HEK293 (cell line): Measurements from ENCODE around the gene PDPK1.

ENCODE experiments used
- CTCF ChIA-PET: fragments of 350-600 bp; formaldehyde crosslinking; extraction: SDS; loops from one replicate; lab custom pipeline; 2021; ENCODE audit warnings: antibody characterized with exemption; lab: Yijun Ruan, JAX
- POLR2A ChIA-PET: fragments of 300-600 bp; formaldehyde crosslinking; extraction: SDS; loops from one replicate; lab custom pipeline; 2020; ENCODE audit warnings: antibody characterized with exemption, inconsistent platforms; lab: Yijun Ruan, JAX
- H3K27ac ChIP-seq: fragments of 200-500 bp; sonication (Bioruptor generic); 2 replicates; pipeline ENCODE4 v1.5.1; 2014; ENCODE audit warnings: low read depth, low read length, control low read depth, inconsistent platforms; ENCODE audit errors: extremely low read depth
- H3K36me3 ChIP-seq, 2 experiments: fragments of 200-500 bp in 1 of 2; sonication (Bioruptor generic) in 1 of 2; 1 replicate in 1 of 2; 2 replicates in 1 of 2; pipeline ENCODE4 v1.5.1; 2014 to 2017; ENCODE audit warnings: inconsistent platforms in 2 of 2, low read length in 2 of 2; ENCODE audit not compliant: control insufficient read depth in 2 of 2, insufficient read depth in 1 of 2
- H3K4me1 ChIP-seq: fragments of 200-500 bp; sonication (Bioruptor generic); 2 replicates; pipeline ENCODE4 v1.5.1; 2014; ENCODE audit warnings: mild to moderate bottlenecking, low read length, inconsistent platforms; ENCODE audit not compliant: control insufficient read depth, insufficient read depth
- H3K4me3 ChIP-seq: 2 replicates; pipeline ENCODE4 v1.5.1; 2011; ENCODE audit warnings: low read depth, mild to moderate bottlenecking, control low read depth, low read length, moderate library complexity
- H3K9me3 ChIP-seq: fragments of 200-500 bp; sonication (Bioruptor generic); 2 replicates; pipeline ENCODE4 v1.5.1; 2014; ENCODE audit warnings: low read depth, low read length, inconsistent platforms; ENCODE audit not compliant: control insufficient read depth, insufficient read depth
- EGR2 ChIP-seq: fragments of 450-650 bp; formaldehyde crosslinking; IDR thresholded peaks from 2 replicates; pipeline ENCODE4 v1.5.1; 2016; ENCODE audit warnings: low read depth, missing biosample characterization, missing genetic modification characterization
- GLIS1 ChIP-seq: fragments of 450-650 bp; formaldehyde crosslinking; IDR thresholded peaks from 2 replicates; pipeline ENCODE4 v1.5.1; 2016; ENCODE audit warnings: missing biosample characterization, missing genetic modification characterization
- GLIS2 ChIP-seq: fragments of 450-650 bp; formaldehyde crosslinking; IDR thresholded peaks from 2 replicates; pipeline ENCODE4 v1.5.1; 2016; ENCODE audit warnings: missing biosample characterization, missing genetic modification characterization
- HIC1 ChIP-seq: fragments of 450-650 bp; formaldehyde crosslinking; IDR thresholded peaks from 2 replicates; pipeline ENCODE4 v1.5.1; 2016; ENCODE audit warnings: missing biosample characterization, missing genetic modification characterization
- ZFHX2 ChIP-seq: fragments of 450-650 bp; formaldehyde crosslinking; conservative IDR thresholded peaks from 2 replicates; pipeline ENCODE4 v1.5.1; 2016; ENCODE audit warnings: missing biosample characterization, missing genetic modification characterization
- ZIC2 ChIP-seq: fragments of 450-650 bp; formaldehyde crosslinking; IDR thresholded peaks from 2 replicates; pipeline ENCODE4 v1.5.1; 2016; ENCODE audit warnings: missing biosample characterization, missing genetic modification characterization
- ZNF140 ChIP-seq: fragments of 450-650 bp; formaldehyde crosslinking; IDR thresholded peaks from 2 replicates; pipeline ENCODE4 v1.5.1; 2016; ENCODE audit warnings: missing biosample characterization, missing genetic modification characterization
- ZNF341 ChIP-seq: fragments of 450-650 bp; formaldehyde crosslinking; IDR thresholded peaks from 2 replicates; pipeline ENCODE4; 2016; ENCODE audit warnings: low read depth, missing biosample characterization, missing genetic modification characterization
- ZNF391 ChIP-seq: fragments of 450-650 bp; formaldehyde crosslinking; IDR thresholded peaks from 2 replicates; pipeline ENCODE4 v1.5.1; 2016; ENCODE audit warnings: low read depth, missing biosample characterization, missing genetic modification characterization, borderline replicate concordance
- ZNF521 ChIP-seq: fragments of 450-650 bp; formaldehyde crosslinking; IDR thresholded peaks from 2 replicates; pipeline ENCODE4 v1.5.1; 2017; ENCODE audit warnings: missing biosample characterization, mild to moderate bottlenecking, missing genetic modification characterization
- ZNF548 ChIP-seq: fragments of 450-650 bp; formaldehyde crosslinking; IDR thresholded peaks from 2 replicates; pipeline ENCODE4 v1.5.1; 2016; ENCODE audit warnings: missing biosample characterization, missing genetic modification characterization
- ZNF549 ChIP-seq: fragments of 450-650 bp; IDR thresholded peaks from 2 replicates; pipeline ENCODE4 v1.5.1; 2018; ENCODE audit warnings: missing biosample characterization, missing genetic modification characterization, mild to moderate bottlenecking, inconsistent platforms, moderate library complexity
- ZNF707 ChIP-seq: fragments of 450-650 bp; formaldehyde crosslinking; IDR thresholded peaks from 2 replicates; pipeline ENCODE4 v1.5.1; 2016; ENCODE audit warnings: missing biosample characterization, missing genetic modification characterization
- ZNF76 ChIP-seq: fragments of 450-650 bp; formaldehyde crosslinking; IDR thresholded peaks from 2 replicates; pipeline ENCODE4; 2016; ENCODE audit warnings: low read depth, missing biosample characterization, missing genetic modification characterization, borderline replicate concordance
- ZNF777 ChIP-seq: fragments of 450-650 bp; formaldehyde crosslinking; IDR thresholded peaks from 2 replicates; pipeline ENCODE4 v1.5.1; 2017; ENCODE audit warnings: missing biosample characterization, missing genetic modification characterization, borderline replicate concordance
- ZSCAN30 ChIP-seq: fragments of 450-650 bp; IDR thresholded peaks from 2 replicates; pipeline ENCODE4 v1.5.1; 2018; ENCODE audit warnings: missing biosample characterization, mild to moderate bottlenecking, missing genetic modification characterization, moderate library complexity
- TF ChIP-seq, protein P1 (sequence below): fragments of 450-650 bp; formaldehyde crosslinking; IDR thresholded peaks from 2 replicates; pipeline ENCODE4 v1.5.1; 2016; ENCODE audit warnings: missing biosample characterization, missing genetic modification characterization
- TF ChIP-seq, protein P2 (sequence below): fragments of 450-650 bp; formaldehyde crosslinking; IDR thresholded peaks from 2 replicates; pipeline ENCODE4 v1.5.1; 2017; ENCODE audit warnings: missing biosample characterization, missing genetic modification characterization
- TF ChIP-seq, protein P3 (sequence below): fragments of 450-650 bp; IDR thresholded peaks from 2 replicates; pipeline ENCODE4 v1.5.1; 2018; ENCODE audit warnings: missing biosample characterization, missing genetic modification characterization

PDPK1 gene

DNA sequence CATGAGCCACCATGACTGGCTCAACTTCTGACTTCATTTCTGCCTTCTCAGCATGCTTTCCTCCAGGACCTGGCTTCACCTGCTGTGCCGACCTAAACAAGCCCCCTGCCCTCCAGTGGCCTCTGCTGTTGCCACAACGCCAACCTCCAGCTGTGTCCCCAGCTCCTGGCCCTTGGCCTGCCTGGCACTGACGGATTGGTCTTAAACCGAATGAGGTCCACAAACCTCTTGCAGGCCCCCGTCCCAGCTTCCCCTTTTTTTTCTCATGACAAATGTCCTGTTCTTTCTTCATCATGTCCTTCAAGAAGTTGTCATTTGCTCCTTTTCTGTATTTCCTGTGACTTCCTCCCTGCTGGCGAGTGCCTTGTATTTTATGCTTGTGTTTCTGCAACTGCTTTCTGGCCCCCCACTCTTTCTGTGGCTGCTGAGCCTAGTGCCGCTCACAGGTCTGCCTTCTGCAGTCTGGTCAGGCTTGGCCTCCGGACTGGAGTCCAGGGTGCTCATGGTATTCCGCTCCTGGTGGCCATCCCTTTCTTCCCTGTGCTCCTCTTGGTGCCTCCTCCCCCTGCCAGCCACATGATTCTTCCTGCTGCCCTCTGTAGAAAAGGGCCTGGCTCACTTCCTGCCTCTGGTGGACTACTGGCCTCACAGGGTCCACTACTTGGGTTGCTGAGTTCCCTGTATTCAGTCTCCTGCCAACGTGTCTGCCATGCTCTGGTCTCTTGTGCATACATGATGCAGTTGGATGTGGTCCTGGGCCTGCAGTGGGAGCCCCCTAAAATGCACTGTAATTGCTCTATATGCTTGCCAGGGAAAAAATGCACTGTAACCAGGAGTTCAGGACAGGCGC, 21.2 kb upstream of the PDPK1 start:
- no peak overlapping the region; the same call in 1 of the 2 replicates for H3K27ac ChIP-seq
- H3K4me3 ChIP-seq = no peak overlapping the region
- H3K36me3 ChIP-seq = peaks cover 0 to 34% of the 10 kb centered on the region in 2 experiments; a peak in 2 of 3 replicates
- ChIA-PET CTCF (interaction anchor here (0.7 kb wide), 1 partner anchor 406 kb away, joined by 3 read pairs; no protein-coding TSS in a partner anchor), POLR2A (no interaction called here)
- H3K4me1 ChIP-seq = peaks cover 3% of the 10 kb centered on the region
- no peak for TF ChIP-seq ZSCAN30
- no peak for TF ChIP-seq ZNF76 (tag by site-specific recombination)
- TF ChIP-seq ZNF140 (tag by site-specific recombination) = 0 out of 2 replicates have a peak, but pooled peaks have one; percentile 10
- TF ChIP-seq, protein P1, sequence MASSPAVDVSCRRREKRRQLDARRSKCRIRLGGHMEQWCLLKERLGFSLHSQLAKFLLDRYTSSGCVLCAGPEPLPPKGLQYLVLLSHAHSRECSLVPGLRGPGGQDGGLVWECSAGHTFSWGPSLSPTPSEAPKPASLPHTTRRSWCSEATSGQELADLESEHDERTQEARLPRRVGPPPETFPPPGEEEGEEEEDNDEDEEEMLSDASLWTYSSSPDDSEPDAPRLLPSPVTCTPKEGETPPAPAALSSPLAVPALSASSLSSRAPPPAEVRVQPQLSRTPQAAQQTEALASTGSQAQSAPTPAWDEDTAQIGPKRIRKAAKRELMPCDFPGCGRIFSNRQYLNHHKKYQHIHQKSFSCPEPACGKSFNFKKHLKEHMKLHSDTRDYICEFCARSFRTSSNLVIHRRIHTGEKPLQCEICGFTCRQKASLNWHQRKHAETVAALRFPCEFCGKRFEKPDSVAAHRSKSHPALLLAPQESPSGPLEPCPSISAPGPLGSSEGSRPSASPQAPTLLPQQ (tag by site-specific recombination) = no peak
- TF ChIP-seq, protein P2, sequence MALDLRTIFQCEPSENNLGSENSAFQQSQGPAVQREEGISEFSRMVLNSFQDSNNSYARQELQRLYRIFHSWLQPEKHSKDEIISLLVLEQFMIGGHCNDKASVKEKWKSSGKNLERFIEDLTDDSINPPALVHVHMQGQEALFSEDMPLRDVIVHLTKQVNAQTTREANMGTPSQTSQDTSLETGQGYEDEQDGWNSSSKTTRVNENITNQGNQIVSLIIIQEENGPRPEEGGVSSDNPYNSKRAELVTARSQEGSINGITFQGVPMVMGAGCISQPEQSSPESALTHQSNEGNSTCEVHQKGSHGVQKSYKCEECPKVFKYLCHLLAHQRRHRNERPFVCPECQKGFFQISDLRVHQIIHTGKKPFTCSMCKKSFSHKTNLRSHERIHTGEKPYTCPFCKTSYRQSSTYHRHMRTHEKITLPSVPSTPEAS = no peak
- peak; percentile 98 for TF ChIP-seq ZIC2 (tag by site-specific recombination)
- TF ChIP-seq ZNF777 = no peak
- TF ChIP-seq ZNF707 (tag by site-specific recombination) = no peak
- no peaks in the 10 kb centered on the region for H3K9me3 ChIP-seq

DNA sequence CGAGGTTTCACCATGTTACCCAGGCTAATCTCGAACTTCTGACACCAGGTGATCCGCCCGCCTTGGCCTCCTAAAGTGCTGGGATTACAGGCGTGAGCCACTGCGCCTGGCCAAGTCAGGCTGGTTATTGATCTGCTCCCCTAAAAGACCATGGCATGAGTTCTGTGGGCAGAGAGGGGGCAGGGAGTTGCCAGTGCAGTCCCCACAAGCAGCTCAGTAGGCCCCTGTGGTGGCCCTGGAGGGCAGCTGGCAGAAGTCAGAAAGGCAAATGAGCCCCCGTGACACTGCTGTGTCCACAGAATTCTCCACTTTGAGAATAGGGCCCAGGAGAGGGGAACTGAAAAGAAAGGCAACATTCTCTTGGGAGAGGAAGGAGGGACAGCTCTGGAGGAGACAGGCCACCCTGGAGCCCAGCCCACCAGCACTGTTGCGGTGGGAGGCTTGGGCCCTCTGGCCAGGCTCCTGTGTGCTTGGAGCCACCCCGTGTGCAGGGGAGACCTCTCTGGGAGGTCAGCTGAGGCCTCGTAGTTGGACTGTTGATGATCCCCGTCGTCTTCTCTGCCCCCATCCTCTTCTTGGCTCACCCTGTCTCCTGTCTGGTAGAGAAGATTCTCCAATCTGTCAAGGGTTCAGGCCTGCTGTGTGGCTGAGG, 19.7 kb upstream of the PDPK1 start:
- POLR2A ChIA-PET = interaction anchor here (0.8 to 2.1 kb wide), 2 partner anchors 20 to 21 kb away, joined by 3 to 8 read pairs; partner anchors contain the start of gene PDPK1
- H3K36me3 ChIP-seq = peaks cover 0 to 46% of the 10 kb centered on the region in 2 experiments; a peak in 2 of 3 replicates
- 0 out of 2 replicates have a peak overlapping the region, but pooled peaks have one; percentile 9 for H3K27ac ChIP-seq

DNA sequence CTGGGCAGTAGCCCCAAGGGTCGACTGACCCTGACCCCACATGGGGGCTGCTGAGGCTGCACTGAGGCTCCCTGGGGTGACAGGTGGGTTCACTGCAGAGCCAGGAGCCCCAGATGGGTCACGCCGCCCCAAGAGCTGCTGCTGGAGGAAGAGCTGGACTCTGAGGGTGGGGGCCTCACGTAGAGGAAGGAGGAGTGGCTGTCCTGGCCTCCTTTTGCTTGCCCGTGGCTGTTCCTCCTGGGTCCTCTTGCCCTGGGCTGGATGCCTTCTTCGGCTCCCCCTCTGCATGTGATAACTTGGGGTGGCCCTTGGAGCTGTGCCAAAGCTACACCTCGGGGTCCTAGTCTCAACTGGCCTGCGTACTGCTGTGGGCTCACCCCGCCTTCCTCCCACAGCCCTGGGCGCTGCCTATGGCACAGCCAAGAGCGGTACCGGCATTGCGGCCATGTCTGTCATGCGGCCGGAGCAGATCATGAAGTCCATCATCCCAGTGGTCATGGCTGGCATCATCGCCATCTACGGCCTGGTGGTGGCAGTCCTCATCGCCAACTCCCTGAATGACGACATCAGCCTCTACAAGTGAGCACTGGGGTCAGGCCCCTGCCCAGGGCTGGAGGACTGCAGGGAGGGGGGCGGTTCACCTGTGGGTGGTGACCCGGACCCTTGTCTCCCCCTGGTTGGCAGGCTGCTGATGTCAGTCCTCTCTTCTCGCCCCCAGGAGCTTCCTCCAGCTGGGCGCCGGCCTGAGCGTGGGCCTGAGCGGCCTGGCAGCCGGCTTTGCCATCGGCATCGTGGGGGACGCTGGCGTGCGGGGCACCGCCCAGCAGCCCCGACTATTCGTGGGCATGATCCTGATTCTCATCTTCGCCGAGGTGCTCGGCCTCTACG, 18.8 kb upstream of the PDPK1 start:
- CTCF ChIA-PET = interaction anchor here (0.6 to 1.0 kb wide), 2 partner anchors 18 to 303 kb away, joined by 3 read pairs; no protein-coding TSS in a partner anchor
- peaks cover 0 to 56% of the 10 kb centered on the region in 2 experiments; a peak in 2 of 3 replicates for H3K36me3 ChIP-seq
- H3K27ac ChIP-seq = no peak overlapping the region
- H3K9me3 ChIP-seq = no peaks in the 10 kb centered on the region
- POLR2A ChIA-PET = interaction anchor here (0.8 to 2.6 kb wide), 3 partner anchors 13 to 22 kb away, joined by 3 to 25 read pairs (median 8); partner anchors contain the start of genes CEMP1 and PDPK1
- no peak overlapping the region for H3K4me3 ChIP-seq
- H3K4me1 ChIP-seq = peaks cover 3% of the 10 kb centered on the region
- no peak for TF ChIP-seq ZNF521
- no peak for TF ChIP-seq ZNF391 (tag by site-specific recombination)
- peak; percentile 31; the same call in 1 of the 2 replicates for TF ChIP-seq GLIS2 (tag by site-specific recombination)
- TF ChIP-seq ZNF549 (tag by site-specific recombination) = no peak
- no peak for TF ChIP-seq ZNF548
- peak; percentile 77 for TF ChIP-seq ZNF341 (tag by site-specific recombination)
- peak; percentile 35; the same call in 1 of the 2 replicates for TF ChIP-seq EGR2 (tag by site-specific recombination)
- TF ChIP-seq HIC1 = peak; percentile 59
- TF ChIP-seq ZFHX2 (tag by site-specific recombination) = peak; percentile 56

More for the DNA sequence above, 19.7 kb upstream of the PDPK1 start:
- CTCF ChIA-PET = interaction anchor here (1.0 kb wide), 1 partner anchor 17 kb away, joined by 3 read pairs; no protein-coding TSS in a partner anchor
- H3K4me3 ChIP-seq = no peak overlapping the region
- peak; percentile 74 for TF ChIP-seq GLIS1
- TF ChIP-seq, protein P3, sequence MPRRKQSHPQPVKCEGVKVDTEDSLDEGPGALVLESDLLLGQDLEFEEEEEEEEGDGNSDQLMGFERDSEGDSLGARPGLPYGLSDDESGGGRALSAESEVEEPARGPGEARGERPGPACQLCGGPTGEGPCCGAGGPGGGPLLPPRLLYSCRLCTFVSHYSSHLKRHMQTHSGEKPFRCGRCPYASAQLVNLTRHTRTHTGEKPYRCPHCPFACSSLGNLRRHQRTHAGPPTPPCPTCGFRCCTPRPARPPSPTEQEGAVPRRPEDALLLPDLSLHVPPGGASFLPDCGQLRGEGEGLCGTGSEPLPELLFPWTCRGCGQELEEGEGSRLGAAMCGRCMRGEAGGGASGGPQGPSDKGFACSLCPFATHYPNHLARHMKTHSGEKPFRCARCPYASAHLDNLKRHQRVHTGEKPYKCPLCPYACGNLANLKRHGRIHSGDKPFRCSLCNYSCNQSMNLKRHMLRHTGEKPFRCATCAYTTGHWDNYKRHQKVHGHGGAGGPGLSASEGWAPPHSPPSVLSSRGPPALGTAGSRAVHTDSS = no peak
- peaks cover 3% of the 10 kb centered on the region for H3K4me1 ChIP-seq
- H3K9me3 ChIP-seq = no peaks in the 10 kb centered on the region
